Activated CD8-positive, alpha-beta memory T cell treated with anti-CD3 and anti-CD28 coated beads, Interleukin-2, amount 50 U/mL, for 24 hours (primary cell): ENCODE data around the gene ADGRL3.

Experiments used
- DNase-seq: peaks from one replicate; pipeline ENCODE4 v3.0.0-alpha.2; 2020; ENCODE audit errors: extremely low read depth

Gene ADGRL3

DNA sequence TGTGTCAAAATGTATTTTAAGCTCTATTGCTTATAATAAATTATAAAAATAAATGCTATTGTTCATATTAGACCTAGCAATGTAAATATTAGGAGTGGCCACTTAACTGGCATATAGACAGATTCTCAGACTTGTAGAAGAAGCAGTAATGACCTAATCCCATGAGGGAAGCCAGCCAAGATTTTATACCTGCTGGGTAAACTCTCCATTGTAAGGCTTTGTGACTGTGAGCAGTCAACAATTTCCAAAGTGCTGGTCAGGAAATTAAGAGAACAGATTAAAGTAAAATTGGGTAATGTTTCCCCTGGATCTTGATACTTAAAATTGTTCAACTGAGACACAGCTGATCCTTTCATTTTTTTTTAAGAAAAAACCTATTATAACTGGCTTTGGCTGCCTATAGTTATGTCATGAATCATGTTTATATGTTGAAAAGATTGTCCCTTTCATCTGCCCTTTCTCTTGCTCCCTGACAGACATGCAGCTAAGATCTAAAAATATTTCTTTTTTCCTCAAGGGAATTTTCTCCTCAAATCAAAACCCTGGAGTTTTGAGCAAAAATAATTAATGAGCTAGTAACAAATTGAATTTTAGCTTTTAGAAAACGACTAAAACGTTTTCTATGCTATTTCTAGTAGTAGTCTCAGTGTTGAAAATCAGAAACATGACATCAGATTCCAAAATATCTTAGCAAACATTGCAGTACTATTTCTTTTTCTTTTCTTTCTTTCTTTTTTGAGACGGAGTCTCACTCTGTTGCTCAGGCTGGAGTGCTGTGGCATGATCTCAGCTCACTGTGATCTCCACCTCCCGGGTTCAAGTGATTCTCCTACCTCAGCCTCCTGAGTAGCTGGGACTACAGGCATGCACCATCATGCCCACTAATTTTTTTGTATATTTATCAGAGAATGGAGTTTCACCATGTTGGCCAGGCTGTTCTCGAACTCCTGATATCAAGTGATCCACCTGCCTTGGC lies 77.9 kb downstream of the ADGRL3 start:
- no peak for DNase-seq

DNA sequence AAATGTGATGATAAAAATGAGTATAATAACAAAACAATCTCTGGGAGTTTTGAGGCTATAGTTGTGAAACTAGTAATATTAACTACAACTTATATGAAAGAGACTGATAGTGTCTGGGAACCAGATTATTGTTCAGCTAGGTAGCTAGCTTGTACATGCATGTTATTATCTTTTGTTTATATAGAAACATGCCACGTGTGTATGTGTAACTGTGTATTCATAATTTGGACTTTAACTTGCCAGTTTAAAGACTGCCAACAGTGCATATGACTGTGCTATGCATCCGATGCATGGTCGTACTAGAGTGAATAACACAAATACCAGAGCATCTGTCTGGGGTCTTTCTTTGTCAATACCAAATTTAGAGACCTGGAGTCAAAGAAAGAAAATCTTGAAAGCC lies 92.2 kb downstream of the ADGRL3 start:
- DNase-seq: no peak

DNA sequence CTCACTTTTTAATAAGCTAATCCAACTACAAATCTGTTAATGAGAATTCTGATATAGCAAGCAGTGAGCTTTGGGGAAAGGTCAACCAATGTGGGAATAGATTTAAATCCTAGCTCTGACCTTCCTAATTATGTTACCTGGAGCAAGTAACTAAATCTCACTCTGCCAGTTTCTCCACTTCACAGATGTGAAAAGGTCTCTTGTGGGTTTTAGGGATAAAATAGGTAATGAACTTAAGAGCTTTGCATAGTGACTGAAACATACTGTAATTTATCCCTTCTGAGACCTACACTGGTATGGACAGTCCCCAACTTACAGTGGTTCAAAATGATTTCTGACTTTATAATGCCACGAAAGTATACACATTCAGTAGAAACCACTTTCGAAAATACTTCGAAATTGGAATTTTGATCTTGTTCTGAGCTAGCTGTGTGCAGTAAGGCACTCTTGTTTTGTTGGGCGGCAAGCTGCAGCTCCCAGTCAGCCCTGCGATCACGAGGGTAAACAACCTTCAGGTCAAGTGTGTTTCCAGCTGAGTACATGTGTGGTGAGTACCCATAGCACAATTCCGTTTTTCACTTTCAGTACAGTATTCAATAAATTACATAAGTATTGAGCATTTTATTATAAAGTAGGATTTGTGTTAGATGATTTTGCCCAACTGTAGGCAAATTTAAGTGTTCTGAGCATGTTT lies 93.7 kb downstream of the ADGRL3 start:
- DNase-seq: no peak

DNA sequence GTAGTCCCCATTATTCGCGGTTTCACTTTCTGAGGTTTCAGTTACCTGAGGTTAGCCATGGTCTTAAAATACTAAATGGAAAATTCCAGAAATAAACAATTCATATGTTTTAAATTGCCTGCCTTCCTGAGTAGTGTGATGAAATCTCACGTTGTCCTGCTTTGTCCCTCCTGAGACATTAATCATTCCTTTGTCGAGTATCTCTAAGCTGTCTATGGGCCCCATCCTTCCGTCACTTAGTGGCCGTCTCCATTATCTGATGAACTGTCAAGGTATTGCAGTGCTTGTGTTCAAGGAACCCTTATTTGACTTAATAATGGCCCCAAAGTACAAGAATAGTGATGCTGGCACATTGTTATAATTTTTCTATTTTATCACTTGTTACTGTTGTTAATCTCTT lies 94.8 kb downstream of the ADGRL3 start:
- DNase-seq: no peak

DNA sequence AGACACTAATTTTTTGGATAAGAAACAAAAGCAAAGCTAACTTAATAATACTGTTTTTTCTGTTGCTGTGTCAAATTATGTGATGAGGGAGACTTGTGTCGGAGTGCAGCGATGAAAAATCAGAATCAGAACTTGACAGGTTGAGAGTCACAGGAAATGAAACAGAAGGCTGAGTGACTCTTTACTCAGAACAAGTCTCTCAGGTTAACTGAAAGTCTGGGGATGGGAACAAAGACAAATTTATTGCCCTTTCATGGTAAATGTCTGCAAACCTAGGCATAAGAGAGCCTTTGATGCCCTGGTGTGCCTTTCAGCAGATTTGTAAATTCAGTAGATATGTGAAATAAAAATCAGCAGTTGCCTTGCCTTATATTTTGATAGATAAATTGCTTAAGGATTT lies 96.0 kb downstream of the ADGRL3 start:
- DNase-seq: no peak

DNA sequence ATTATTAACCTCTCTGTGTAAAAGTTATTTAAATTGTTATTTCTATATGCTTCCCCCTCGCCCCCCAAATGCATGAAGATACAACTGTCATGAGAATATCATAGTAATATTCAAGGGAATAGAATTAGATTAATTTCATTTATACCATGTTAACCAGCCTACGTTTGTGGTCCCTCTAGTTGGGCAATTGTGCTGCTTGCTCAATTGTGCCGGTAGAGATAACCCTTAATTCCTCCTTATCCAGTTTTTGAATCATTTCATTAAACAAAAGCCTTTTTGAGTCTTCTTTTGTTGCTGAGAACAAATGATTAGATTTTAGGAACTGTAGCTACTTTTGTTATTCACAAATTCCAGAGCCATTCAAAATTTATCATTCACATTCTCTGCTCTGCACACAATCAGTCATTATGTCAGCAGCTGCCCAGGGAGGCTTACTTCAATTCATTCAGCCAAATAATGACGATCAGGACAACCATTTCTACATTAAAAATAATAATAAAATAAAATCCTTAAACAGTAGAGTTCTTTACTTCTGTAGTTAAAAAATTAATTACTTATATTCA lies 98.1 kb downstream of the ADGRL3 start:
- DNase-seq: no peak

DNA sequence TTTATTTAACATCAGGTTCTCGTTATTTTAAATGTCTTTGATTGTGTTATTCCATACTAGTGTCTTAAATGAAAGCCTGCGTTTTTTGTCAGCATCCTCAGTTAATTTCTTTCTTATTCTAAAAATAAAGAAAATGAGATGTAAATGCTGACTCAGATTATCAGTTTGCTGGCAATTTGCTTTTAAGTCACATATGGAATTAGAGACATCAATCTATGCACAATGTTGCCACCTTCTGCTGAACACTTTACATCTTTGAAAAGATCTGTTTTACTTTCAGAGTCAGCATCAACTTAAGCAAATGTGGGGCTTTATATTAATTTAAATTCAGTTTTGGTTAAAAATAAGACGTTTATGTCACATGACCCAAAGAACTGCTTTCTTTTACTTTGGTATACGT lies 99.2 kb downstream of the ADGRL3 start:
- no peak for DNase-seq

DNA sequence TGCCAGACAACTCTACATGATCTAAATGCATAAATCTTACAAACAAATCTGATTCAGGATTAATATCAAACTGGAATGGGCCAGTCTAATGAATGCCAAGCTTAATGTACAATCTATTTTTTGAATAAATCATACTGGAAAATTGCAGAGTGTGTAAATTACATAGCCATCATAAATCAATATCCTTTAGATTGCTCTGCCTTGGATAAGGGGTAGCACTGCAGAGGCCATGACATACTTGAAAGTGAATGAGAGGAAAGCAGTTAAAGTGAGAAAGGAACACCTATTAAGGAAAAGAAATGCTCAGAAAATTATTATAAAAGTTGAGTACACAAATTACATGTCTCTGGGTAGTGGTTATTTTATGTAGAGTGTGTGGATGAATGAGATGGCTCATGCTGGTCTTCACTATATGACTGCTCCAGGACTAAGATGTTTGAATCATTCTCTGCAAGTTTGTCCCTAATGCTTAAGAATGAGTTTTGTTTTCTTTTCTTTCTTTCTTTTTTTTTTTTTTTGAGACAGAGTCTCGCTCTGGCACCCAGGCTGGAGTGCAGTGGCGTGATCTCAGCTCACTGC lies 100.2 kb downstream of the ADGRL3 start:
- no peak for DNase-seq

DNA sequence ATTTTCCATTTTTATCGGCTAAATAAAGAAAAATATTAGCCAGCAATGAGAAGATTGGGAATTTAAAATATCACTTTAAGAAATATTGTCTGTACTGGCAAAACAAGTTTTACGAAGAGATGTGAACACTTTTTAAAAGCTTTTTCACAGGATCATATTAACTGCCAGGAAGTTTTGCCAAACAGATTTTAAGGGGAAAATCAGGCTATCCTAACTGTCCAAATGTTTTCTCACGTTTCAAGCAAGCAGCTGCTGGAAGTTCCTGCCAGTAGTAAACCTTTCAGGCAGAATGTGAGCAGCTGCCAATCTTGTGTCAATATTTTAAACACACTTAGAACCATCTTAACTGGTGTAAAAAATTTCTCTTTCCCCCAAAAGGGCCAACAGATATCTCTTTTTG lies 101.1 kb downstream of the ADGRL3 start:
- no peak for DNase-seq

DNA sequence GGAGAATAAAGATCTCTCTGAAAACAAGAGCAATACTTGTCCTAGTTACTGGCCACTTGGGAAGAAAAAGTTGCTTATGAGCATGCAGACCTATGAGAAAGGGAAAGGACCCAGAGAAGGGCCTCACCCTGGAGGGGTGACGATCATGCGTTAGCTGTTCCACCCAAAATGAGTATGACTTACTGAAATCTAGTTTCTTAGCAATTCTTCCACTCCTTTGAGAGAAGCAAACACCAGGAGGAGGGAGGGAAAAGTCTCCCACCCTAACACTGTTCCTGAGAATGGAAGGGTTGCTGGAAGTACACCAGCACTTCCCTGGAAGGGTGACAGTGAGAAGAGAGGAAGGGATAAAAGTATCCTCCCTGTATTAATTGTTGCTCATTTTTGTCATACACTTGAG lies 107.9 kb downstream of the ADGRL3 start:
- DNase-seq: no peak

DNA sequence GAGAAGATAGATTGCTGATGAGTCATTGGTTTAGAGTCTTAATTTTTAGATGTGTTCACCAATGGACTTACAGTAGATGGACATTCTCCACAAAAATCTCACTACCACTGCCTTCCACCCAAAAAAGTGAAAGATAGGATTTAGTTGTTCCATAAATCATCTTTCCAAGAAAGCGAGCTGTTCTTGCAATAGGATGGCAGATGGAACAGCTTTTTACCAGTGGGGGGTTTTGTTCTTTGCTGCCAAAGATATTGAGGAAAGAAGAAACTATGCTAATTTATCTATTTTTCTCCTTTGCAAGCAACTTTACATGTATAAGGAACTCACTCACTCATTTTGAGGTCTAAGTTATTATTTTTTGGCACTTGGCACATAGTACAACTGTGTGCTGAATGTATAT lies 109.5 kb downstream of the ADGRL3 start:
- no peak for DNase-seq

DNA sequence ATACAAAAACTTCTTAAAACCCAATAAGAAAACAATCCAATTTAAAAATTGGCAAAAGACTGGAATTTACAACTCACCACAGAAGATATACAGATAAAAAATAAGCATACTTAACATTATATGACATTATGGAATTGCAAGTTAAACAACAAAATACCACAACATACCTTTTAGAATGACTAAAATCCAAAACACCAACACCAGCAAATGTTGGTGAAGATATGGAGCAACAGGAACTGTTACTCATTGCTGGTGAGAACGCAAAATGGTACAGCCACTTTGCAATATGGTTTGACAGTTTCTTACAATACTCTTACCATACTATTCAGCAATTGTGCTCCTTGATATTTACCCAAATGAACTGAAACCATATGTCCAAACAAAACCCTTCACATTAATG lies 112.4 kb downstream of the ADGRL3 start:
- no peak for DNase-seq

DNA sequence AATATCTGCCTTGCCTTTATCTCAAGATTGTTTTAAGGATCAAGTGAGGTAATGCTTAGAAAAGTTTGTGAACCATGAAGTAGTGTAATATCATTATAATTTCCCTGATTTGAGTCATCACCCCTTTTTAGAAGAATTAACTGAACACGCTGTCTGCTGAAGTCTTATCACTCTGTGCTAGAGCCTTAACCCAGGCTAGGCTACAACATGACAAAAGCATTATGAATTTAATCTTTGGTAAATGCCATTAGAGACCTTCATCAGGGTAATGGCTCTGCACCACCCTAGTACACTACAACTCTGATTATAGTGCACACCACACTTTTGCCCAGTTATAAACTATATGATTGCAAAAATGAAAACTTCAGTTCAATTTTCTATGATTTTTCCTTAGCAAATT lies 118.3 kb downstream of the ADGRL3 start:
- DNase-seq: no peak

DNA sequence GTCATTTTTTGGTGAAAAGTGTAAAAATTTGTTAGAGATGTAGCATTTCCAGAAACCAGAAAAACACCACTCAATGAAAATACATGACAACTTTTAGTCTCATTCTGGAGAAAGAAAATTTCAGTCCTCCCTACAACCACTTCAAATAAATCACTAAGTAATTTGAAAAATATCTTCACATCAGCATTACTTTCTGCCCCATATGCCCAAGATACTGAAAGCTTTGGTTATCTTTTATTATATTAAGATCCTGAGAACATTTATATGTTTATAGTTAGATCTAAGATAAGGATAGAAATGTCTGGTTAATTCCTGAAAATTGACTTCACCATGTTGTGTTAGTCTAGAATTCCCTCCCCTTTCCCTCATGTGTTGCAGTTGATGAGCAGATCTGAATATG lies 119.0 kb downstream of the ADGRL3 start:
- no peak for DNase-seq

DNA sequence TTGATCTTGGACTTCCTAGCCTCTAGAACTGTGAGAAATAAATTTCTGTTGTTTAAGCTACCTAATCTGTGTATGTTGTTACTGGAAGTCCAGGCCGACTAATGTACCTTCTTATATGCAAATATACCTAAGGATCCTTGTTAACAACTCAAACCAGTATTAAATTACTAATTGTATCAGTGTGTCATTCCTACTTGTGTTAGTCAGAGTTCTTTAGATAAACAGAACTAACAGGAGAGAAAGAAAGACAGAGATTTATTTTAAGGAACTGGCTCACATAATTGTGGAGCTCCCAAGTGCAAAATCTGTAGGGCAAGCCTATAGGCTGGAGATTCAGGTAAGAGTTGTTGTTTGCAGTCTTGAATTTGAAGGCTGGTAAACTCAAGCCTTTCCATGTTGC lies 120.0 kb downstream of the ADGRL3 start:
- no peak for DNase-seq

DNA sequence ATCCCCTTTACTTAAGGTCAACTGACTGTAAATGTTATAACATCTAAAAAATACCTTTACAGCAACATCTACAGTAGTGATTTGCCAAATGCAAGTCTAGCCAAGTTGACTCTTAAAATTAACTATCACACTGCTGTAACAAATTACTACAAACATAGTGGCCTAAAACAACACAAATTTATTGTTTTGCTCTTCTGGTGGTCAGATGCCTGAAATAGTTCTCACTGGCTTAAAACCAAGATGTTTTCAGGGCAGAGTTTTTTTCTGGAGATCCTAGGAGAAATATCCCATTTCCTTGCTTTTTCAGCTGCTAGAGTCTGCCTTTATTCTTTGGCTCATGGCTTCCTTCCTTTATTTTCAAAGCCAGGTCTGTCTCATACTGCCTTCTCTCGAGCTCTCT lies 120.5 kb downstream of the ADGRL3 start:
- DNase-seq: no peak

DNA sequence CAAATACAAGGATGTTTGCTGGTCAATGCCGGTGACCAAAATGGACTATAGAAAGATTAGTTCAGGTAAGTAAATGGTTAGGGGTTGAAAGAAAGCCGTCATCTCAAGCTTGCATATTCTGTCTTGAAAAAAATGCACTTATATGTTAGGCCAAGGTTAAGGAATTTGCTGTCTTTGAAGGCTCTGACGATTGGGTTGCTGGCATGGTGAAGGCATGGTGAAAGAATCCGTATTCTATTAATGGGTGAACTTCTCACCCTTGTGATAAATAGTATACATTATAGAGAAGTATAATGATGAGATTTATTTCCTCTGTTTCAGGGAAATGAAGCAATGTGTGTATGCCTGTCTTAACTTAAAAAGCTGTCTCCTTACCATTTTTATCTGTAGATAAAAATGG lies 132.6 kb downstream of the ADGRL3 start:
- no peak for DNase-seq

DNA sequence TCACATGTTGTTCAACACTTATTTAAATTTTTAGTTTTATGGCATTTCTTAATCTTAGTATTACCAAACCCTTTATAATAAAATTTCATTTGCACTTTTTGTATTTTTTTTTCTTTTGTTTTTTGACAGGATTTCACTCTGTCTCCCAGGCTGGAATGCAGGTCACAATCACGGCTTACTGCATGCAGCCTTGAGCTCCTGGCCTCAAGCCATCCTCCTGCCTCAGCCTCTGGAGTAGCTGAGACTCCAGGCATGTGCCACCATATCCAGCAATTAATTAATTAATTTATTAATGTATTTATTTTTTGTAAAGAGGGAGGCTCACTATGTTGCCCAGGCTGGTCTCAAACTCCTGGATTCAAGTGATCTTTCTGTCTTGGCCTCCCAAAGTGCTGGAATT lies 133.4 kb downstream of the ADGRL3 start:
- DNase-seq: no peak

DNA sequence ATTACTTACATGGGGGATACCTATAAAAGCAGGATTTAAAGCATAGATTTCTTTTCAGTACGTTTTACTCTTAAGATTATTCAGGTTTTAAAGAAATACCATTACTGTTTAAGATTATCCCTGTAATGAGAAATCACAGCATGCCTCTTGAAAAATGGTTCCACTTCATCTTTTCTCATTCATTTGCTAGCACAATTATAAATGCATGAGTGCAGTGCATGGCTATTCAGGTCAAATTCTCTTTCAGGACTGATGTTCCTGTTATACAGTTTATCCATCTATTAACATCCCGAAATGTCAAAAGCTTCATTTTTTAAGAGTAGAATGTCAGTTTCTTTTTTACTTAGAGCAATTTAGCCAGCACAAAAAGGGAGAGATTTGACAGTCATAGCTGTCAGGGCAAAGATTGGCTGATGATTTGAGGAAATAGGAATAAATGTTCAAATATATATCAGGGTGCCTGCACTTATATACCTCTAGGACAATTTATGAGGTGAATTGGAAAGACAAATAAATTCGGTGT lies 135.2 kb downstream of the ADGRL3 start:
- no peak for DNase-seq

DNA sequence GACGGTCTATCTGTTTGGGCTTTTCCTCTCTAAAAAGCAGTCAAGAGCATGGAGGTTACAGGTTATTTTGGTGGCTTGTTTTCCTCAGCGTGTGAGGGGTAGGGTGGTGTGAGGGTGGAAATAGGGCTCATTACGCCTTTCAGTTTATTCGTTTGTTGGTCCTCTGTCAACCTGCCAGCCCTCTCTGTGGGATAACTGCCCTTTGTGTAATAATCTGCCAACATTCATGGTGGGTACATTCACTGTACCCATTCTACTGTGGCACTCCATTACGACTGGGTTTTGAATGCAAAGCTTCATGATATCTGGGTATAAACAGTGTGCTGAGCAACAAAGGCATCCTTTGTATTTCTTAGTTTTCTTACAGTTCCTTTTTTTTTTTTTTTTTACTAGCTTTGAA lies 136.4 kb downstream of the ADGRL3 start:
- no peak for DNase-seq

DNA sequence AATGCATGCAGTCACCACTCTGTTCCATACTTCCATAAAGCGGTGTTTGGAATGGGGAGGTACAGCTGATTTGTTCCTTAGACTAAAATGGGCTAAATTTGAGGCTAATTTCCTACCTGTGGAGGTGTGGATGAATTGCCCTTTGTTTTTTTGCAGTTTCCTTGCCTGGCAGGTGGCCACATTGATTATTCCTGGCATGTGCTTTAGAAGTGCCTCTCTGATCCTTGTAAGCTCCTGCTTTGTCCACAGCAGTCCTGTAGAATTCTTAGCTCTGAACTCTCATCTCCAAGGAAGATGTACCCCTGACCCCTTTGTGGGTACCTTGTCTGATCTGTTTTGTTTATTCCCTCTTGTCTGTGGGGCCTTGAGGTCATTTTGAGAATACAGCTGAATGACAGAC lies 136.8 kb downstream of the ADGRL3 start:
- DNase-seq: no peak

DNA sequence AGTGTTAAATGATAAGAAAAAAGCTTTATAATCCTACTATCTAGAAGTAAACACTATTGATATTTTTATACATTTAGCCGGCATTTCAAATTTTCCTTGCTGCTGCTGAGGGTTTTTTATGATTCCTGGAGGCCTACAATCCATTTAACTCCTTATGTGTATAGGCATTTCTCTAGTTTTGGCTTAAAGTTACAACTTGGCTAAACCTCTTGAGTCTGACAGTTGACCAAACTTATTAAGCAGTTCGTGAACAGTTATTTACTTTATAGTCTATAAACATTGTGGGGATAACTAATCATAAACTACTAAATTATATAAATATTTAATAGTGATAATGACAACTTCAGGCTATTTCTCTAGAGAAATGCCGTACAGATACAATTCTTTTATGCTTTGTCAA lies 141.9 kb downstream of the ADGRL3 start:
- no peak for DNase-seq
